NCI-H510A treated with DMSO at 0.1 percent for 48 hours (cell line): ENCODE results near the gene BICD1.
"Not testable (repeated sequence)": the region's sequence is repeated elsewhere in the genome, so short reads cannot be mapped to it uniquely, and the experiment has no call there.

Source experiments
- DNase-seq: peaks from one replicate; lab custom pipeline; 2025; lab: John Stamatoyannopoulos, UW

The BICD1 gene

DNA sequence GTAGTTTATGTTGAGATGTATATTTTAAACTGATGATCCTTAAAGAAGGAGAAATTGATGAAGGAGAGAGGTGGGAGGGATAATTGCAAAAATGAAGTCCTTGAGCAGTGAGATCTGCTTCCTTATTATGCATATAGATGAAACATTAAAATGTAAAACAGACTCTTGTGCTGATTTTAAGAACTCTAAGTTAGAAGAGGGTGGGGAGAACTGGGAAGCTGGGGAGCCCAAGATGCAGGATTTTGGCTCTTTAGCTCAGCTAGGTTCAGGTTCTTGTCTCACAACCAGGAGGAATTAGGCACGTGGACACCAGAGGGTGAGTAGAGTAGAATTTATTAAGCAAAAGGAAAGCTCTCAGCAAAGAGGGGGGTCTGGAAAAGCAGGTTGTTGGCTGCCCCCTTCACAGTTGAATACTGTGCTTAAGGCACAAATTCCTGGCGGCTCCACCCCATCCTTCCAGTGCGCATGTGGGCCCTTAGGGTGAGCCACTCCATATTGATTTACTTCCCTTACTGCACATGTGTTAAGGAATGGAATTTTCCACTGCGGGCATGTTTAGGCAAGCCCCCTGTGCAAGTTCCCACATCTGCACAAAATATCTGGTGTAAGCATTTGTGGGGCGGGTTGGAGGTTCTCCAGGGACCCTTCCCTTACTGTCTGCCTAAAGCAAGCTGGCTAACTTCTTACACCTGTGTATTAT is 141.9 kb downstream of the BICD1 start:
- no peak for DNase-seq

DNA sequence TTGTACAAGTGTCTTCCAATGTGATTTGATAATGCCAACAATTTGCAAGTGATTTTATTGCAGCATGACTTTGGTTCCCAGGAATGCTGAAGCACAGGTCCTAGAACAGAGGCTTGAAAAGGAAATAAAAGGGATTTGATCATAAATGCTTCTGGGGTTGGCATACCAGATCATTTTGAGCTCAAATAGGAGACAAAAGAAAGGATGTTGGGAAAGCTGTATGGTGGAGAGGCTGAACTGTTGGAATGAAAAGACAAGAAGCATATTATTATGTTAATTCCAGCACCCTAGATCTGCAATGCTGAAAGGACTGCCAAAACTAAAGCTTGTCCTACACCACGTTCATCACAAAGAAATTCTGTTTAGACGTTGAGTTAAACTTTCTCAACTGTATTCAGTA is 143.1 kb downstream of the BICD1 start:
- no peak for DNase-seq

DNA sequence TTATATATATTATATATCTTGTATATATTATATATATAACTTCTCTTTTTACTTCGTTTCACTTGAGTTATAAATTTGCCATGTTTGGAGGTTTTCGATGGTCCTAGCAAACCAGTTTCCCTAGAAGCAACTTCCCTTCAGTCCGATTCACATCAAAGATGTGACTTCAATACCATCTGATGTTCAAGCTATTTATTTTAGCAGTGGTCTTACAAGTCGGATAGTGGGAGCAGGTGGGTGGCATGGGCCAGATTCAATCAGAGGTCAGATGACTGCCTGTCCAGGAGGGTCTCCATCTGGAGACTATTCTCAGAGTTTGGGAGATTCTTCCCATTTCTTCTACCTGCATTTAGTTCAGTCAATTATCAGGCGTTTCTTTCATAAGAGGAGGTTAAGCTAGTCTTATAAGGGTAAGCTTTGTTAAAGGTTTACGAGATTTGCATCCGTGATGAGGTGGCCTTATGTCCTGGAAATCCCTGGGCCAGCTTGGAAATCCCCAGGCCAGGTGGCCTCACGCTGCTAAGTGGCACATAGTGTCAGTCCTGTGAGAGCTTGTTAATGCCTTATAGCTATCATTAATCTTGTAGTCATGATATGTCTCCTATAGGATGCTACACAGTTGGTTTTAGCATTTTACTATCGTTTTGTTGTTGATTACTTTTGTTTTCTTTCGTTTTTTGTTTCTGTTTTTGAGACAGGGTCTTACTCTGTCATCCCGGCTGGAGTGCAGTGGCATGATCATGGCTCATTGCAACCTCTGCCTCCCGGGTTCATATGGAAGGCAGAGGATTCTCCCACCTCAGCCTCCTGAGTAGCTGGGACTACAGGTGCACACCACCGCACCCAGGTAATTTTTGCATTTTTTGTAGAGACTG is 145.8 kb downstream of the BICD1 start:
- DNase-seq, result no peak

DNA sequence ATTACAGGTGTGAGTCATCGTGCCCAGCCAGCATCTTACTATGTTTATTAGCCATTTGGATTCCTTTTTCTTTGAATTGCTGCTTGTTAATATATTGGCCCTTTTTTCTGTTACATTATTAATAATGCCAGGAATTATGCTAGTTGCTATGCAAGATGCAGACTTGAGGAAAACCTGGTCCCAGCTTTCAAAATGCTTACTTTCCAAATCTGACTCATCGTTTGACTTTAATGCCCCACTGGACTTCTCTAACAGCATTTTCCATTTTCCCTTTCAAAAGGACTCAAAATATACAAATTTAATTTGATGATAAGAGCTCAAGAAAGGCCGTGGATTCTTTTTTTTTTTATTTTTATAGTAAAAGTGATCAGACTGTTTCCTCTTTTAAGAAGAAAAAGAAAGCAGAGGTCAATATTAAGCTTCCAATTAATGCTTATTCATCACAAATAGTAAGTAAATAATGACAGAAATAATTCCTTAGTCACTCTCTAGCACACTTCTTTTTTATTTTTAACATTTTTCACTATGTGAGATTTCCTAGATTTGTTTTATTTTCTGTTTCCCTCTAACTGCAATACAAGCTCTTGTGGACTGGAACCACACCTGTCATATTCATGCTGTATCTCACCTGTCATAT is 146.6 kb downstream of the BICD1 start:
- no peak for DNase-seq

DNA sequence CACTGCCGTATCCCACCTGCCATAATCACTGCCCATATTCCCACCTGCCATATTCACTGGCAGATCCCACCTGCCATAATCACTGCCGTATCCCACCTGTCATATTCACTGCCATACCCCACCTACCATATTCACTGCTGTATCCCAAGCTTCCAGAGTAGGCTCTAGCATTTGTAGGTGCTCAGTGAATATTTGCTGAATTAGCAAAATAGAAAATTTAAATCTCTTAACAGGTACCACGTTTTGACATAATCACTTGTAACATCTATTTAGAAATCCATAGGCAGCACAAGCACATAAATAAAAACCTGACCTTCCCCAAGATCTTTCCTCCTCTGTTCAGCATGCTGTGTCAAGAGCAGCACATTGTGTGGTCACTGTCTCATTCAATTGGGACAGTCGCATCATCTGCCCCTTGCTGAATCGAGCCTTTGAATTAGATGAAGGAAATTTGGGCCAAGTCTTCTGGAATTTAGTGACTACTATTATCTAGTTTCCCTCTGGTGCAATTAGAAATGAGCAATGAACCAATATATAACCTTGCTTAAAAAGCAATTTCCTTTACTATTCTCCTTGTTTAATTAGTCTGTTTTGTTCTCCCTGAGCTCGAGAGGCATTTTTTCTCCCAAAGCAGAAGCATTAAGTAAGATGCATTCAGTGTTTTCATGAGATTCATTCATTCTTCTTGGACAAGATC is 147.8 kb downstream of the BICD1 start:
- DNase-seq, result no peak

DNA sequence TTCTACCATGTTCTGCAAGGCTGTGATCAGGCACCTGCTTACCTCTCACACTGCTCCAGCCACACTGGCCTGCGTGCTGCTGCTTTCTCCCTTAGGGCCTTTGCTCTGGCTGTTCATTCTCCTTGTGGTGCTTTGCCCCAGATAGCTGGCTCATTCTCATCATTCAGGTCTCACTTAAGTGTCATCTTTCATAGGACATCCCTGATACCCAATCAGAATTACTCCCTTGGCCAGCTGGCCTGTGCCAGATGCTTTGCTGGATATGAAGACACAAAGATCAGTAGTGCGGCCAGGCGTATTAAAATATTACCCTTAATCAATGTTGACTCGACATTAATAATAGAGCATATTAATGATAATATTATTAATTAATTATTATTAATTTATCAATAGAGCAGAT is 148.9 kb downstream of the BICD1 start:
- DNase-seq, result no peak

DNA sequence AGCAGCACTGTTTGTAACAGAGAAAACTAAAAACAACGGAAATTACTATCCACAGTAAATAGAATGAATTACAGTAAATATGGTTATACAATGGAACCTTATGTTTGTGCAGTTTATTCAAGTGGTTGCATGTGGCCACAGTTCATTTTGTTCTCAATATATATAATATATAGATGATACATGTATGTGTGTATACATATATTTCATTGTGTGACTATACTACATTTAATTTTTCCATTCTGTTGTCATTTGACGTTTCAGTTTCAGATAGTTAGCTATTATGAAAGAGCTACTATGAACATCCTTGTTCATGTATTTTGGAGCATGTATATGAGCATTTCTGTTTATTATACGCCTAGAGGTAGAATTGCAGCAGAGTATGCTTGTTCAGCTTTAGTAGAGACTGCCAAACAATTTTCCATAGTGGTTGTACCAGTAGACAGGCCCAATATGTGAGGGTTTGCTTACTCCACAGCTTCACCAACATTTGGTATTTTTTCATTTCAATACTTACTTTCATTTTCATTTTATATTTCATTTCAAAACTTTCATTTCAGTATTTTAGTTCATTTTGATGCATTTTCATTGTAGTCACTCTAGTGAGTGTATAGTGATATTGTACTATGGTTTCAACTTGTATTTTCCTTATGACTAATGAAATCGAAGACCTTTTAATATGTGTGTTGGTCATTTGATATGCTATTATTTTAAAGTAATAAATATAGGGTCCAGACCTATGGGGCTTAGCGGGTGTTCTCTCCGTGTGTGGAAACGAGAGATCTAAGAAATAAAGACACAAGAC is 151.2 kb downstream of the BICD1 start:
- DNase-seq, result no peak

DNA sequence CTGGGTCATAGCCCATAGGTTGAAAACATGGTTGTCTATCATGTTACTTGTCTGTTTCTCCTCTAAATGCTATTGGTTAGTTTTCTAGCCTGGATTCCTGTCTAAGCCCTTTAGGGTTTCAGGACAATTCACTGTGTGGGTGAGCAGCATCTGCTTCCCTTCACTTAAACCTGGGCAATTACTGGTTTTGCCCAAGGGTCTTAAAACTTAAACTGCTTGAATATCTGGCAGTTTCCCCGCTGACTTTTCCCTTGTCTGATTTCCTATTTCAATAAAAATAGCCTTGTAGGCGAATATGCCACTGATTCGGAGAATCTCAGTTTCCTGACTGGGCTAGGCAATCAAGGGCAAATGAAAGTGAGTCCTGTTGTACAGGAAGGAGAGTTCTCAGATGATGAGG is 154.0 kb downstream of the BICD1 start:
- no peak for DNase-seq

DNA sequence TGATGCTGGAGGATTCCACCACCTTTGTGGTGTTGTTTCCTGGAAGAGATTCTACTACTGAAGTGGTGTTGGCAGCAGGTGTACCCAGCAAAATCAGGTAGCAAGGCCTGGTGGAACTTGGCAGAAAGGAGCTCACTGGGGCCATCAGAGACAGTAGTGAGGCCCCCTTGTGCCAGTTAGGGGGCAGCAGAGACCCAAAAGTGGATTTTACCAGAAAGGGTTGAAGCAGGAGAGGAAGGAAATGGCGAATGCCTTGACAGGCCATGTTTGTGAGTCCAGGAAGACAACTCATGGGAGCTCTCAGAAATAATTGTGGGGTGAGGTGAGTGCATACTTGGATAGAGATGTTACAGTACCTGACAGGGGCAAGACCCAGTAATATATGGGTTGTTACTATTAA is 155.0 kb downstream of the BICD1 start:
- no peak for DNase-seq

DNA sequence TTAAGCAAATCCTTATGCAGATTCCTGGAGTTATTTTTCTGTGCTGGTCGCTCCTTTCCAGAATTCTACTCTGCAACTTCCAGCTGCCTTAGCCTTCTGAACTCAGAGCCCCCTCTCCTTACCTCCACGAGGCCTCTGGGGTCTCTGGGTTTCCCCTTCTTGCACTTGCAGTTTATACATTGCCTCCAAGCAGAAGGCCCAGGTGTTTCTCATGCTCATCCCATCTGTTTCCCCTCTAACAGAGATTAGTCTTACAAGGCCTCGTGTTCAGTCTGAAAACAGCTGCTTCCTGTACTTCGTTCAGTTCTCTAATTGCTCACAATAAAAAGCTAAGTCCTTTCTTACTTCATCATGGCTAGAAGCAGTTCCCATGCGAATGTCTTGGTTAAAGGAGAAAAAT is 158.3 kb downstream of the BICD1 start:
- no peak for DNase-seq

DNA sequence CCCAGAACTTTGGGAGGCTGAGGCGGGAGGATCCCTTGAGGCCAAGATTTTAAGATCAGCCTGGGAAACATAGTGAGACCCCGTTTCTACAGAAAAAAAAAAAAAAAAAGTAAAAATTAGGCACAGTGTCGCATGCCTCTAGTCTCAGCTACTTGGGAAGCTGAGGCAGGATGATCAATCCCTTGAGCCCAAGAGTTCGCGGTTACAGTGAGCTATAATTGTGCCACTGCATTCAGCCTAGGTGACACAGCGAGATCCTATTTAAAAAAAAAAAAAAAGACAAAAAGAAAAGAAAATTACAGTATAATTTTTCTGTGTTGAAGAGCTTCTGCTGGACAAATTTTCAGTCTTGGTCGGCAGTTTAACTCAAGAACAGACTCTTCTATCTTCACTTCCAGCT is 158.8 kb downstream of the BICD1 start:
- DNase-seq, result no peak

DNA sequence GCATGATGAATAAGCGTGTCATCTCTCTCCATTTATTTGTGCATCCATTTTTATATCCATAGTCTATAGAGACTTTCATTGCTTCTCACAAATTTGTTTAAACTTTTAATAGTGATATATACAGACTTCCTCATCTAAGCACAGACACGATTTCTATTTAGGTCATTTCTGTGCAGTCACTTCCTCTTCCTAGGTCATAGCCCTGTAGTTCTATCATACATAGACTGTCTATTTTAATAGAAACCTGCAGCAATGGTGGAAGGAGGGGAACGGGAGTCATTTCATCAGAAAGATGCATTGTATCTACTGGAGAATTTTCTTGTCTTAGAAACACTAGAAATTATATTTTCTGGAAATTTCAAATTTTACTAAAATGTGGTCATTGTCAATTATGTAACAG is 159.3 kb downstream of the BICD1 start:
- no peak for DNase-seq

DNA sequence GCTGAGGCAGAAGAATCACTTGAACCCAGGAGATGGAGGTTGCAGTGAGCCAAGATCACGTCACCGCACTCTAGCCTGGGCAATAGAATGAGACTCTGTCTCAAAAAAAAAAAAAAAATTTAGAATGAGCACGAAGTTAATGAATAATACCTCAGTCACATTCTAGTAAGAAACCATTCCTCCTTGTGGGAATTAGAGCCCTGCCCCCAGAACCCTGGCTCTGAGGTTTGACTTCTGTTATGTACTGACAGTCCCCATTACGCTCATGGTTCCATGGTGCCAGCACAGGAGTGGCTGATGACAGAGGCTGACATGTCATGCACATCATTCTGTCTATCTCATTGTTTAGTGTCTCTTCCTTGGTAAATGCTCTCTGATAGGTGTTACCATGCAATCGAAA is 160.1 kb downstream of the BICD1 start:
- DNase-seq, result no peak

DNA sequence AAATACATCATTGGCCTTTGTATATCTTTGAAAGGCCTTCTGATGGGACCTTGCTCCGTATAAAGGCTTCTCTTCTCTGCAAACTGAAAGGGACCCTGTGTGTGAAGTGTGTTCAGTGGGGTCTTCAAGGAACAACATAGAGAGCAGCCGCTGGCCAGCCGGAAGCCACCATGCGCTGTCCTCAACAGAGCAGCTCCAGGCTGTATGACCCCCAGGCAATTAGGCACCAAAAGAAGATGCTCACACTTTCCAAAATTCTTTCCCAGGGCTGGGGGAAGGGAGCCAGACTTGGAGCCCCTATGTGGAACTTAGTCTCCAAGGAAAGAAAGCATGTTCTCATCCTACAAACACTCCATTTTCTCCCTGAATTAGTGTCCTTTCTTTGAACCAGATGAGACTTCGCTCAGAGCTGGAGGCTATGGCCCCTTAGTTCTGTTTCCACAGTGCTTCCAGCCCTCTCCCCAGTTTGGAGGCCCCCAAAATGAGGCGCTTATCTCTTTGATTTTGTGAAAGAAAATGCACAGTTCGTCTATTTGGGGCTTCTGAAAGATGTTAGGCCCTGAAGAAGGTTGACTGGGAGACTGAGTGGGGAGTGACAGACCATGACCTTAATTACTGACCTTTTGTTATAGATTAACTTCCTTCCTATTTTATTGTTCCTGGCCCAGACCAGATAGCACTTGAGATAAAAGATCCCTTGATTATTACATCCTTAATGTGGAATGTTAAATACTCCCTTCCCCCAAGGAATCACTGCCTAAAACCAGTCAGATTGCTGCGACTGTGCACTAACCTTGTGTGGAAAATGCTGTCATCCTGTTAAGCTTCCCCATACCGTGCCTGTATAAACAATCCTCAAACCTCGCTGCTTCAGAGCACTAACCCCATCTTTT is 164.4 kb downstream of the BICD1 start:
- DNase-seq, result no peak

DNA sequence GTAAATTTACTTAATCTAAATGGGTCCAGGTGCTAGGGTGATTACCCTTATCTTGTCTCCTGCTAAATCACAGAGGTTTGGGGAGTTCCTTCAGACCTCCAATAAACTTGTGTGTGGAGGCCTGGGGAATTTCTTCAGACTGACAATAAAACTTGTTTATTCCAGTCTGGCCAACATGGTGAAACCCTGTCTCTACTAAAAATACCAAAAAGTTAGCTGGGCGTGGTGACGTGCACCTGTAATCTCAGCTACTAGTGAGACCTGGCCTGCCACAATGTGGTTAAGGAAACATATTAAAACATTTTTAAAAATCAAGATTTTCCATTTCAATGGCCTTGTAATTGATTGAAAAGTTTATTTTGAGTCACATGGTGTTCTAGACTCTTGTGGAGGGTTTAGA is 165.8 kb downstream of the BICD1 start:
- DNase-seq, result no peak

DNA sequence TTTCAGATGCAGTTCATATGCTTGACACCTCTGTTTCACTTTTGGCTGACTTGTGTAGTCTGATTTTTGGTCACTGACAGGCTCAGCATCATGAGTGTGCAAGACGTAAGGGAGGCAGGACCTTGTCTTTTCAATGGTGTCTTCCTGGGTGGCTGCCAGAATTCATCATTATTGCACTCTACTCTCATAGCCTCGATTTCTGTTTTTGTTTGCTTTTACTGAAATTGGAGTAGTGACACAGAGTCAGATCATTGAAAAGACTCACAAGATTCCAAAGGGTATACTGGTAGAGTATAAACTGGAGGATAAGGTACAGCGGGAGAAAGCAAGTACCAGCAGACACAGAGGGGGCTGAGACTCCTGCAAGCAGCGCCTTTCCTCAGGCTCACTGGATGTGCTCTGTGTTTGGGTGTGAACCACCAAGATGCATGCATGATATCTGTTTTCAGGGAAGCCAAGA is 166.4 kb downstream of the BICD1 start:
- DNase-seq, result no peak

DNA sequence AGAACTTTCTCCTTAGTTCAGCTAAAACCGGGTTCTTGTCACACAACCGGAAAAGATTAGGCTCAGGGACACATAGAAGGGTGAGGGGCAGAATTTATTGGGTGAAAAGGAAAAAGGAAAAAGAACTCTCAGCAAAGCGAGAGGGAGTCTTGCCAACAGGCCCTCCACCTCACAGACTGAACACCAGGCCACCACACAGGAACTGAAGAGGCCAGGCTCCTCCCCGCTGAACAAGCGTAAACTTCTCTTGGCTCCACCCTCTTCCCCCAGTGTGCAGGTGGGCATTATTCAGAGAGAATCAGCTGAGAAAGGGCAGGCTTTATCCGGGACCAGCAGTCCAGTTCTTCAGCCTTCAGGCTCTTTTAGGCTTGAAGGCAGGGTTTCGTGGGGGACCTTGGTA is 167.1 kb downstream of the BICD1 start:
- no peak for DNase-seq

DNA sequence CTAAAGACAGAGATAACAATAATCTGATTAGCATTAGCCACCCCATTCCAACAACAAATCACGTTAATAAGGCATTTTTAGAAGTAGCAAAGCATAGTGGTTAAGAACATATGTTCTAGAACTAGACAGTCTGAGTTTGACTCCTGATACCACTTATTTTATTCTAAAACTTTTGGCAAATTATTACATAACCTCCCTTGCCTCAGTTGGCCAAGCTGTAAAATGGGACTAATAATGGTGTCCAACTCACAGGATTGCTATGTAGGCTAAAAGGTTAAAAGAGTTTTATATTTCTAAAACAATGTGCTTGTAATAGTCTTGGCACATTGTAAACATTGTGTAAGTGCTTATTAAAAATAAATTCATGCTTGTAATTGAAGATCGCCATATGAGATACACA is 168.0 kb downstream of the BICD1 start:
- DNase-seq, result no peak

DNA sequence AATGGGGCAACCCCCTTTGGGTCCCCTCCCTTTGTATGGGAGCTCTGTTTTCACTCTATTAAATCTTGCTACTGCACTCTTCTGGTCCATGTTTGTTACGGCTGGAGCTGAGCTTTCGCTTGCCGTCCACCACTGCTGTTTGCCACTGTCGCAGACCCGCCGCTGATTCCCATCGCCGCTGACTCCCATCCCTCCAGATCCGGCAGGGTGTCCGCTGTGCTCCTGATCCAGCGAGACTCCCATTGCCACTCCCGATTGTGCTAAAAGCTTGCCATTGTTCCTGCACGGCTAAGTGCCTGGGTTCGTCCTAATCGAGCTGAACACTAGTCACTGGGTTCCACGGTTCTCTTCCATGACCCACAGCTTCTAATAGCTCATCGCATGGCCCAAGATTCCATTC is 168.9 kb downstream of the BICD1 start:
- DNase-seq, result not testable (repeated sequence)

DNA sequence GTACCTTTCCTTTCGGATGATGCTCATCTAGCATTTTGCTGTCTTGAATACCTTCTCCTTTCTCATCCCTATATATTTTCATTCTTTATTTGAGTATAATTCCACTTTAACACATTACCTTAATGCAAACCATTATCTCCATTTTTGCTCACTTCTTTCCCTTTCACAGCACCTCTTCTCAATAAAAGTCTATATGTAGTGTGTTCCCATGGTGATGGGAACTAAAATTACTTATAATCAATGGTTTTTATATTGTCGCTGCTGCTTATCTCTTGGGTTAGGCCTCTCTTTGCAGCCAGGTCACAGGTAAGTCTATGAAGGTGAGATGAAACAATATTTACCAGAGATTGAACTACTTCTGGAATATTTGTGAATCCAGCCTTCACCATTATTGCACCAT is 171.1 kb downstream of the BICD1 start:
- no peak for DNase-seq

DNA sequence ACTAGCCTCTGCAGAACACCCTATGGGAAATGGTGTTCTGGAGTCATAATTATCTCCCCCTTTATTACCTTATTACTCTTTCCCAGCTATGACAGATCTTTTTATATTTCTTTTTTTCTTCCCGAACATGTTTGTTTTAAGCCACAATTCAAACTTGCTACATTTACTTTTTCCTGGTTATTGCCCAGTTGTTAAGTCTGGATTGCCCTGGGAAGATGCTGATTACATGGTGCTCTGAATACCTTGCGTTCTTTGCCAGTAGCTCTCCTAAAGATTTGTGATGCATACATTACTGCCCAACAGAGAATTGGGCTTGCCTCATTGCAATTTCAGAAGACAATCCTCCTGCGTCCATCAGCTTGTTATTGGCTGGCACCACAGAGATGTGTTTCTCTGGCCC is 174.5 kb downstream of the BICD1 start:
- DNase-seq, result no peak
